ENCODE measurements around the gene PAQR9. TPM values are rescaled to one million over a fixed set of nuclear protein-coding genes. Genes with fewer than 3 reads are reported as not detected.

Gene PAQR9
- total RNA-seq, 2 donors from 2014 or later: not detected

DNA sequence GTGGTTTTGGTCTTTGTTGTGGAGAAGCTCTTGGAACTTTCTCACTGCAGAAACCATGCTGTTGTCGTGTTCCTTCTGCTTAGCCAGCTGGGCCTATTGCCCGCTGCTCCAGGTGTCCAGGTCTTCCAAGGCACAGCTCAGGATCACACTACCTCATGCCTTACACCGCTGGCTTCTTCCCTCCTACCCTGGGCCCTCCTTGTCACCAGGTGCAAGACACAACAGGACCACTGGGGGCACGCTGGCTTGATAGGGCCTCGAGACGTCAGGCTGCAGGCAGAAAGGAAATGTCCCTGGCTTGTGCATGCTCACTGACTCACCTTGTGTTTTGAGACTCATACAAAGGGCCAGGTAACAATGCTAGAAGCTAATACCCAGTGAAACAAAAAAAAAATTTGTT, 32.3 kb downstream of the PAQR9 start:
- peak; percentile 69 for ATAC-seq (replicated peaks)
- H3K36me3 Mint-ChIP-seq (ENCODE audit: low read depth): no peaks in the 10 kb centered on the region
- no peak overlapping the region for H3K4me3 Mint-ChIP-seq
- H3K9me3 Mint-ChIP-seq: no peaks in the 10 kb centered on the region
- H3K27me3 Mint-ChIP-seq: no peaks in the 10 kb centered on the region
- no peaks in the 10 kb centered on the region for H3K4me1 Mint-ChIP-seq
- no peak overlapping the region for H3K27ac Mint-ChIP-seq

DNA sequence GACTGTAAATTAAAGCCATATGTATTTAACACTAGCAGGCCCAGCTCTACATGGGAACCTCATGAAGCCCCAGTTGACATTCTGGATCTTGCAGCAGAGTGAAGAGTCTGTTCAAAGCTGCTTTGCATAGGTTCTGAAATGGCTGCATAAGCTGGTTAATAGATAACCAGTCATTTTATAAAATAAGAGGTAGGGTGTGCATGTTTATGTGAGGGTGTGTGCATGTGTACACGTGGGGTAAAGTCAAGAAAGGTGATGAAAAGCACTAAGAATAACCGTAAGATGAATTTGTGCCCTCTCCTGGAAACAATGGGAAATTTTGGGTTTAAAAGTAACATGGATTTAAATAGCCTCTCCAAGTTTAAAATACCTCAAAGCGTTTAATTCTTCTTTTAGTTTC, 33.0 kb downstream of the PAQR9 start:
- no peak overlapping the region for H3K27ac Mint-ChIP-seq
- no peaks in the 10 kb centered on the region for H3K4me1 Mint-ChIP-seq
- ATAC-seq (replicated peaks): no peak
- H3K36me3 Mint-ChIP-seq (ENCODE audit: low read depth): no peaks in the 10 kb centered on the region
- peaks cover 3% of the 10 kb centered on the region for H3K27me3 Mint-ChIP-seq
- H3K4me3 Mint-ChIP-seq: no peak overlapping the region
- H3K9me3 Mint-ChIP-seq: no peaks in the 10 kb centered on the region

DNA sequence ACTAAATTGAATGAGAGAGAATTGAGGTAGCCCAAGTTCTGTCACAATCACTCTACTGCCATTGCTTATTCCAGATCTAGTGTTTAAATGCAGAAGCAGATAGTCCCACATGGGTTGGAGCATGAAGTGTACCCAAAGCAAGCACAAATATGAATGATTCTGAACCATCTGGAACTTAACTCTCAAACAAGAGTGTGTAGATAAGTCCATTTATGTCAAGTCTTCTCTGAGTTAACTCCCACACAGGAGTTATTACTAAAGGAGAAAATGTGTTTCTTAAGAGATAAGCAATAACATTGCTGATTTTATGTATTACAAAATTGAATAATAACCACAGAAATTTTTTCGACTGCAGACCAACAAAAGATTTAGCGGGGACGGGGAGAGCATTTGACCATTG, 33.6 kb downstream of the PAQR9 start:
- Mint-ChIP-seq H3K4me3 (no peak overlapping the region), H3K9me3 (no peaks in the 10 kb centered on the region), H3K27me3 (peaks cover 5% of the 10 kb centered on the region), H3K27ac (no peak overlapping the region), H3K4me1 (no peaks in the 10 kb centered on the region), H3K36me3 (ENCODE audit: low read depth) (no peaks in the 10 kb centered on the region)
- no peak for ATAC-seq (replicated peaks)

DNA sequence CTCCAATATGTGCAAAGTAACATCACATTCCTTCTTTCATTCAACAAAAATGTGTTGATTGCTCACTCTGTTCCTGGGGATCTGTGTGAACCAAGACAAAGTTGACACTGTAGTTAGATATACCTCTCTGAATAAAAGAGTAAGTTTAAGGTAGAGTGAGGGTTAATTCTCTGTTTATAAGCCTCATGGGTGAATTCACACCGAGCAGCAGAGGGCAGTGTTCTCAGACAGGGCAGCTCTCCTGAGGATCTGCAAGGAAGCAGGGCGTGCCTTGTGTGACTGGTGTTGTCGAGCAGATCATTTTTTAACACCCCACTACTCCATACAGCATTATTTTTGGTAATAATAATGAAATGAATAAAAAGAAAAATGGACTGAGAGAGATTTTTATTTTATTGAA, 34.4 kb downstream of the PAQR9 start:
- Mint-ChIP-seq H3K27me3 (peaks cover 11% of the 10 kb centered on the region), H3K4me3 (no peak overlapping the region), H3K9me3 (no peaks in the 10 kb centered on the region), H3K27ac (no peak overlapping the region), H3K4me1 (no peaks in the 10 kb centered on the region), H3K36me3 (ENCODE audit: low read depth) (no peaks in the 10 kb centered on the region)
- peak; percentile 62 for ATAC-seq (replicated peaks)

DNA sequence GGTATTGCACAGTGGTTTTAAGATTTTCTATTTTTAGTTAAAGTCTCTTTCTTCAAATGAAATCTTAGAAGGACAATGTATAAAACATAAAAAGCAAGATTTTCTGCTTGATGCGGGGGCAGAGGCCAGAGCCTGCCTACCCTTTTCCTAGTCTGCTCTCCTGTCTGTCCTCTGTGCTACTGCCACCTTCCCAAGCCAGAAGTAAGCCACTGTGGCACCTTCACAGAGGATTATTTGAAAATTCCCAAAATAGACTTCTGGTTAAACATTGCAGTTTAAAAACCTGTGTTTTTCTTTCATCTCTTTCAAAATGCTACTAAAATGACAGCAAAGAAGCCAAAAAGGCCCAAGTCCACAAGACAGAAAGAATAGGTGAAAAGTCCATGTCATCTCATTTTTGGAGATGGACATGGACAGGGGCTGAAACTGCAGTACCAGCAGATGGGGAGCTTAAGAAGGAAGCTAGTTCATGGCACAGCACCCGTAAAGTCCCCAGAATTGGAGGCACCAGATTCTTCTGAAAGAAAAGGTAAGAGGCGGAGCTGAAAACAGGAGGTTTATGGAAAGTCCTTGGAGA, 37.0 kb downstream of the PAQR9 start:
- Mint-ChIP-seq H3K4me3 (no peak overlapping the region), H3K27me3 (peaks cover 11% of the 10 kb centered on the region), H3K27ac (no peak overlapping the region), H3K36me3 (ENCODE audit: low read depth) (no peaks in the 10 kb centered on the region), H3K9me3 (no peaks in the 10 kb centered on the region), H3K4me1 (no peaks in the 10 kb centered on the region)
- ATAC-seq (replicated peaks): no peak

DNA sequence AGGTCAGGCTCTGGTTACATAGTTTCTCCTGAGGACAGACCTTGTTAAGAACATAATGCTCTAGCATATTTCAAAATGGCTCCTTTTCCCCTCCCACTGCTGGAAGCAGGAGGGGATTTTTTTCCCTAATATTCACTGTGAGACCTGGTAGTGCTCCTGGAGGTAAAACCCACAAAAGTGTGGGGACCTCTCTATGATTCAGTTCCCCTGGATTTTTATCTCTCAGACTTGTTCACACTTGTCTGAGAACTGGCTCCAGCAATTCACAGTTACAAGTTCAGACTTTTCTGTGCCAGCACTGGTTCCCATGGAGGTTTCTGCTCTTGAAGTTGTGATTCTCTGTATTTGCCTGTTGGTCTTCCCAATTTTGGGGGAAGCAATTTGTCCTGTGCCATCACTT, 38.3 kb downstream of the PAQR9 start:
- no peaks in the 10 kb centered on the region for H3K4me1 Mint-ChIP-seq
- no peak overlapping the region for H3K27ac Mint-ChIP-seq
- peaks cover 11% of the 10 kb centered on the region for H3K27me3 Mint-ChIP-seq
- H3K9me3 Mint-ChIP-seq: no peaks in the 10 kb centered on the region
- ATAC-seq (replicated peaks): no peak
- H3K4me3 Mint-ChIP-seq: no peak overlapping the region
- H3K36me3 Mint-ChIP-seq (ENCODE audit: low read depth): no peaks in the 10 kb centered on the region

DNA sequence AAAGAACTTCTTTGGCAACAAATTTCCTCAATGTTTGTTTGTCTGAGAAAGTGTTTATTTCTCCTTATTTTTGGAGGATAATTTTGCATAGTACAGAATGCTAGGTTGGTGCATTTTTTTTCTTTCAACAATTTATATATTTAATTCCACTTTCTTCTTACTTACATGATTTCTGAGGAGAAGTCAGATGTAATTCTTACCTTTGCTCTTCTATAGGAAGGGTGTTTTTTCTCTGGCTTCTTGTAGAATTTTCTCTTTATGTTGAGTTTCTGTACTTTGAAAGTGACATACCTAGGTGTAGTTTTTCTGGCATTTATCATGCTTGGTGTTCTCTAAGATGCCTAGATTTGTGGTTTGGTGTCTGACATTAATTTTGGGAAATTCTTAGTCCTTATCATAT, 39.8 kb downstream of the PAQR9 start:
- H3K27ac Mint-ChIP-seq: no peak overlapping the region
- no peak for ATAC-seq (replicated peaks)
- H3K36me3 Mint-ChIP-seq (ENCODE audit: low read depth): no peaks in the 10 kb centered on the region
- no peak overlapping the region for H3K4me3 Mint-ChIP-seq
- peaks cover 11% of the 10 kb centered on the region for H3K27me3 Mint-ChIP-seq
- H3K9me3 Mint-ChIP-seq: no peaks in the 10 kb centered on the region
- no peaks in the 10 kb centered on the region for H3K4me1 Mint-ChIP-seq

DNA sequence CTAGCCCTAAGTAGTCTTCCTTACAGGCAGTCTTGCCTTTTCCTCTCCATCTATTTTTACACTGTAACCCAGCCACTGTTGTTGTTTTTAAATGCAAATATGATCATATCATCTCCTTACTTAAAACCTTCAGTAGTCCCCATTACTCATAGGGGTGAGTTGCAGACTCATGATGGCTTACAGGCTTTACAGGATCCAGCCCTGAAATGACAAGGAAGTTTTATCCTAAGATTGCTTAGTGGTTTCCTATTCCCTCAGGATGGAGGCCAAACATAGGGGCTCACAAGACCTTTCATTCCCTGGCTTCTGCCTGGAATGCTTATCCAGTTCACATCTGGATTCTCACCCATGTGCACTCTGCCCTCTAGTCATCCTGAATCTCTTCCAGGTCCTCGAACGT, 46.9 kb downstream of the PAQR9 start:
- Mint-ChIP-seq H3K36me3 (ENCODE audit: low read depth) (no peaks in the 10 kb centered on the region), H3K27ac (no peak overlapping the region), H3K4me3 (no peak overlapping the region), H3K9me3 (no peaks in the 10 kb centered on the region), H3K27me3 (peaks cover 9% of the 10 kb centered on the region), H3K4me1 (no peaks in the 10 kb centered on the region)
- no peak for ATAC-seq (replicated peaks)

DNA sequence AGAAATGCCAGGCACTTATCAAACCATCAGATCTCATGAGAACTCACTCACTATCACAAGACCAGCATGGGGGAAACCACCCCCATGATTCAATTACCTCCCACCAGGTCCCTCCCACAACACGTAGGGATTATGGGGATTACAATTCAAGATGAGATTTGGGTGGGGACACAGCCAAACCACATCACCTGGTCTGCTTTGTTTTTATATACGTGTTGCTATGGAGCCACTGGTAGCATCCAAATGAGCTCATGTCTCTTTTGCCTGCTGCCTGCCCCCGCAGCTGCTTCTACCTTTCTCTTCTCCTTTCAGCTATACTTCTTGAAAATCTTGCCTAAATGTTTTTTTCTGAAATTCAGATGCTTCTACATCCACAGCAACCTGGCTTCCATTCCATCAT, 47.8 kb downstream of the PAQR9 start:
- Mint-ChIP-seq H3K27me3 (peaks cover 15% of the 10 kb centered on the region), H3K9me3 (peaks cover 5% of the 10 kb centered on the region), H3K4me3 (no peak overlapping the region), H3K36me3 (ENCODE audit: low read depth) (no peaks in the 10 kb centered on the region), H3K4me1 (no peaks in the 10 kb centered on the region), H3K27ac (no peak overlapping the region)
- no peak for ATAC-seq (replicated peaks)

DNA sequence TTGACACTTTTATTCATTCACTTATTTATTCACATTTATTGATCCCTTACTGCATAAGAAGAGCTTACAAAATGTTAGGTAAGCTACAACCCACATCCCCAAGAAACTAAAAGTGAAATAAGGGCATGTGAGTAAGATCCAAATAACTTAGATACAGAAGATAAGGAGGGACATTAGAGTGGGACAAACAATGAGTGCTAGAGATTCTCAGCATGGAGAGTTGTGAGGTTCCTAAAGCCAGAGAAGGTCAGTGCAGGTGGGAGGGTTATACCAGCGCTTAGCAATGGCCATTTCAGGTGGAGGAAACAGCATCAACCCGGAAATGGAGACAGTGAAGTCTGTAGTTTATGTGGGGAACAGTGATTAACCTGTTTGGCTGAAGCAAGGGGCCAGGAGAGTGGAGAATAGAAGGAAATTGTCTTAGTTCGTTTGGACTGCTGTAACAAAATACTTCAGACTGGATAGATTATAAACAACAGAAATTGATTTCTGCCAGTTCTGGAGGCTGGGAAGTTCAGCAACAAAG, 49.1 kb downstream of the PAQR9 start:
- Mint-ChIP-seq H3K9me3 (peaks cover 5% of the 10 kb centered on the region), H3K36me3 (ENCODE audit: low read depth) (no peaks in the 10 kb centered on the region), H3K27me3 (peaks cover 17% of the 10 kb centered on the region), H3K4me3 (no peak overlapping the region), H3K4me1 (no peaks in the 10 kb centered on the region), H3K27ac (no peak overlapping the region)
- no peak for ATAC-seq (replicated peaks)

DNA sequence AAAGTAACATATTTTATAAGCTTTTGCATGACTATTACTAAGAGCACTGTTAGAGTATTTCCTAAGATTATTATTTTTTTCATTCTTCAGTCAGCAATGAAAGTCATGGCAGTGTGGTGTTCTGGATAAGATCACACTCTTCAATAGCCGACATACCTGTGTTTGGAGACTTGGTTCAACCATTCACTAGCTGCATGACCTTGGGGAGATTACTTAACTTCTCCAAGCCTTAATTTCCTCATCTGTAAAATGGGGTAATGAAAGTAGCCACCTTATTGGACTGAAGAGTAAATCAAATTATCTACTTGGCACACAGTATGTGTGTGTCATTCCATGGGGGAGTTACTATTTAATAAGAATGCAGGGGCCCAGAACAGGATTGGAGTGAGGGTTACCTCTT, 50.0 kb downstream of the PAQR9 start:
- ATAC-seq (replicated peaks): no peak
- peaks cover 5% of the 10 kb centered on the region for H3K9me3 Mint-ChIP-seq
- no peaks in the 10 kb centered on the region for H3K36me3 Mint-ChIP-seq (ENCODE audit: low read depth)
- no peak overlapping the region for H3K27ac Mint-ChIP-seq
- H3K4me3 Mint-ChIP-seq: no peak overlapping the region
- peaks cover 20% of the 10 kb centered on the region for H3K27me3 Mint-ChIP-seq
- no peaks in the 10 kb centered on the region for H3K4me1 Mint-ChIP-seq

DNA sequence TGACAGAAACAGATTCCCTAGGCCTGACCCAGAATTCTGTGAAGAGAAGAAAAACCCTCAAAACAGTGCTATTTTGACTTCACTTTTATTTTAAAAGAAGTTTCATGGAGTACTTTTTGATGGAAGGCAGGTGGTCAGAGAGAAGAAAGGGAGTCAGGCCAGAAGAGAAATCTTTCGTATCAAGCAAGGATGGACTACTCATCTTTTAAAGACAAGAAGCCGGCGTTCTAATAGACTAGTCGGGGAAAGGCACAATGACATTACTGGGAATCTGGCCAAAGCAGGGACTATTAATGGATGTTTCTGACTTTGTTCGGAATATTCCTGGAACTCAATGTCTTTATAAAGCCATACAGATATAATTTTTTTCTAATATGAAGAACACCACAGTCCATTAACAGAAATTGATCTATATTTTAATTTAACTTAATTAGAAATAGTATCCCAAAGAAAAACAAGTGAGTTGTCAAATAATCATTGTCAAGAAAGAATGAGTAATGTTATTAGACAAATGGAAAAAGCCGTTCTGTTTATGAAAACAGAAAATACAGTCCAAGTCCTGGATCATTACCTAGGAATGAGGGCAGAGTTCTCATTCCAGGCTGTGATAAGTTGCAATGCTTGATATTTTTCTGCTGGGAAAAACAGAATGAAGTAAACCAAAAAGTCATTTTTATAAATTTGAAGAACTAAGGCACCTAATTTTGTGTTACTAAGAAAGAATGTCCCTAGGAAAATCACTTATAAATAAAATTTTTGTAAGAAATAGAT, 50.9 kb downstream of the PAQR9 start:
- no peak overlapping the region for H3K4me3 Mint-ChIP-seq
- no peak for ATAC-seq (replicated peaks)
- H3K9me3 Mint-ChIP-seq: peaks cover 5% of the 10 kb centered on the region
- H3K27ac Mint-ChIP-seq: no peak overlapping the region
- no peaks in the 10 kb centered on the region for H3K4me1 Mint-ChIP-seq
- H3K36me3 Mint-ChIP-seq (ENCODE audit: low read depth): no peaks in the 10 kb centered on the region
- H3K27me3 Mint-ChIP-seq: peaks cover 25% of the 10 kb centered on the region

Other genes starting within 250 kb of the PAQR9 start
- gene TRPC1, start 239.6 kb downstream of the PAQR9 start, total RNA-seq: 1 to 10 TPM; 3.4 to 8.0 TPM
- gene PCOLCE2, start 74.6 kb downstream of the PAQR9 start, total RNA-seq: under 1 TPM in 1 of 2 donors, not detected in 1; 0.74 TPM
- gene U2SURP, start 37.9 kb upstream of the PAQR9 start, total RNA-seq: 100 to 1,000 TPM; 147 to 161 TPM
- 1 to 10 TPM; 7.9 to 8.0 TPM for gene CHST2, start 156.1 kb upstream of the PAQR9 start, total RNA-seq

Data from activated T-helper 17 cell treated with anti-CD3 and anti-CD28 coated beads, Interleukin-2, amount 50 U/mL, for 72 hours (primary cell).